Heart left ventricle (tissue), 13 donors: ENCODE measurements around the gene MYBL2.

Source experiments
- CTCF ChIP-seq, 12 donors: fragments of 200-600 bp; sonication (generic) in 4 of 12; IDR thresholded peaks; one replicate each; pipeline versions ENCODE4 v1.5.0 to v1.8.0; 2018 to 2022; ENCODE audit warnings: antibody characterized with exemption in 12 of 12, mild to moderate bottlenecking in 5 of 12
- POLR2A ChIP-seq, 2 donors: fragments of 450-650 bp; IDR thresholded peaks; one replicate each; pipeline ENCODE4 v1.6.1; 2017; ENCODE audit warnings: antibody characterized with exemption in 2 of 2, mild to moderate bottlenecking in 2 of 2, moderate library complexity in 2 of 2
- donor health status: ischemic (EF 13 %, LVEDD 7.1; RV severe dilation, severe dysfunction).
- donor health status: DM: no; HTN: yes; CAD: no.
- donor health status: DM: no; HTN: no; CAD: no.
- donor health status: ischemic (EF 25% LVEDD 6.9; RV normal size, moderate dysfunction).
- donor health status: ischemic (EF 25% LVEDD 5.7; RV mildly dilated, moderate dysfunction).
- donor health status: ischemic (EF 35%, LVEDD 5.7; RV mildly dilated, moderate dysfunction).
- donor health status: nonischemic (EF 11% LVEDD 7.7; RV severe dilation, severe dysfunction).
- donor health status: DM: yes; HTN: yes; CAD: no.
- donor health status: PGD.
- donor health status: ischemic (EF 29% LVEDD 5.4; RV normal size, mild dysfunction).
- donor health status: nonischemic (EF 23%, LVEDD 6.1; RV moderate dilation, normal function).

- TF ChIP-seq POLR2A (IDR thresholded peaks at IDR 0.05) (no peak), CTCF (IDR thresholded peaks at IDR 0.05) (no peak)
These were observed 69.8 kb downstream of the MYBL2 start for GRCh38 chr20:43736588-43737158.
